Fibroblast of gingiva (primary cell): ENCODE results near the gene TRIM31.

Source experiments
- DNase-seq: peaks from one replicate; pipeline ENCODE4 v3.0.0-alpha.2; 2011; ENCODE audit warnings: low read depth

Gene TRIM31, protein sequence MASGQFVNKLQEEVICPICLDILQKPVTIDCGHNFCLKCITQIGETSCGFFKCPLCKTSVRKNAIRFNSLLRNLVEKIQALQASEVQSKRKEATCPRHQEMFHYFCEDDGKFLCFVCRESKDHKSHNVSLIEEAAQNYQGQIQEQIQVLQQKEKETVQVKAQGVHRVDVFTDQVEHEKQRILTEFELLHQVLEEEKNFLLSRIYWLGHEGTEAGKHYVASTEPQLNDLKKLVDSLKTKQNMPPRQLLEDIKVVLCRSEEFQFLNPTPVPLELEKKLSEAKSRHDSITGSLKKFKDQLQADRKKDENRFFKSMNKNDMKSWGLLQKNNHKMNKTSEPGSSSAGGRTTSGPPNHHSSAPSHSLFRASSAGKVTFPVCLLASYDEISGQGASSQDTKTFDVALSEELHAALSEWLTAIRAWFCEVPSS

GRCh38 chr6:30113003-30113759 lies at the start of gene TRIM31:
TRIM31 (minus strand) TSS chr6:30113090; CDS start chr6:30112805, 285 bp downstream.
- DNase-seq = no peak

GRCh38 chr6:30162265-30163089 lies 49.6 kb upstream of the TRIM31 start:
- DNase-seq = no peak

DNA sequence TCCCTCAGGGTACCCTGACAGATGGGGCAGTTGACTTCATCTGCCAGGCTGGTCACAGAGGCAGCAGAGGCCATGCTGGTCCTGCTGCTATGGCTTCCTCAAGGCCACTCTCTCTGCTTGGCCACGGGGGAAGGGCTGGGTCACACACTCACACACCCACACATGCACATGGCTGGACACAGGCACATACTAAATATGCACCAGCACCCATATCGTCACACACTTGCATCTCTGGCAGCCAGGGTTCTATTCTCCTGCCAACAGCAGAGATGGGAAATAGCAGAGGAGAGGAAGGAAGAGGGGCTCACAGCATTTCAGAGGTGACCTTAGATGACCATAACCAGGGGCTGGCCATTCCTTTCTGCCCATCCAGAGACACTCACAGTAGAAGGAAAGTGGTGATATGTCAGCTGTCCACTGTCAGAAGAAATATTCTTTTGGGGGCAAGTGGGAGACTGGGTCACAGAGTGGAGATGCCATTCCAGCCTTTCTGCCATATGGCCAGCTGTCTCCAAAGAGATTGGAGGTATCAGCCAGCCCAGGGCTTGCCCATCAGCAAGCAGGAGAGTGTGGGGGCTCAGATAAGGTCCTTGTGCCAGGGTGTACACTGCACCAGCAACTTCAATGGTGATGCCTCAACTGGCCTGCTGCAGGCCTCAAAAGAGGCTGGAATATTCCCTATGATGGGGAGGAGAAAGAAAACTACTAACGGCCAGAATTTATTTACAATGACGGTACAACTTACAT lies 48.1 kb upstream of the TRIM31 start, which contains the start of gene TRIM10:
TSS of gene TRIM10 (minus strand) at position 427 of the 747 bp plus-strand sequence. CDS start at position 74, 353 bp downstream.
- DNase-seq = no peak

DNA sequence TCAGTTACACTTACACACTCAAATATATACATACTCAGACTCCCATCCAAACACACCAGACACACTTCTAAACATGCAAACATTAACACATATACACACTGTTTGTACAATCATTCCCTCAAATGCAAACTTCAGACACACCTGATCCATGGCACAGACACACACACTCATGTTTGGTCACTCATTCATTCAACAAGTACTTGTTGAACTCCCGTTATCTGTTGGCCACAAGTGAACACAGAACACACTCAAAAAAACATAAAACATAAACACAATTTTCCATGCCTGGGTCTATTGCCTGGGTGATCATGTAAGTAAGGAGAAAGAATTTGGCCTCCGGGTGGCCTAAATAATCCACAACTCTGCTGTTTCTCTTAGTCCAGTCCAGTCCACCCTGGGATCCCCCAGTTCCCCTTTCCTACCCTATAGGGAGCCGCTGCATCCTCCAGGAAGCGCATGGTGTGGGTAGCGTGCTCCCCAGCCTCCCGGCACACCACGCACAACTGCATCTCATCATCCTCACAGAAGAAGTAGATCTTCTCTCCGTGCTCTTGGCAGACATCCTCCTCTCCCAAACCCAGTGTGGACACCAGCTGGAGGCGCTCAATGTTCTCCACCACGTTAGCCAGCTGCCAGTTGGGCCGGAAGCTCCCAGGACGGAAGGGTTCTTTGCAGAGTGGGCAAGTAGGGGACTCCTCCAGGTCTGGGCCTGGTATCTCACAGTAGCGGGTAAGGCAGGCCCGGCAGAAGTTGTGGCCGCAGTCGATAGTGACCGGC lies 47.3 kb upstream of the TRIM31 start:
- DNase-seq = no peak

DNA sequence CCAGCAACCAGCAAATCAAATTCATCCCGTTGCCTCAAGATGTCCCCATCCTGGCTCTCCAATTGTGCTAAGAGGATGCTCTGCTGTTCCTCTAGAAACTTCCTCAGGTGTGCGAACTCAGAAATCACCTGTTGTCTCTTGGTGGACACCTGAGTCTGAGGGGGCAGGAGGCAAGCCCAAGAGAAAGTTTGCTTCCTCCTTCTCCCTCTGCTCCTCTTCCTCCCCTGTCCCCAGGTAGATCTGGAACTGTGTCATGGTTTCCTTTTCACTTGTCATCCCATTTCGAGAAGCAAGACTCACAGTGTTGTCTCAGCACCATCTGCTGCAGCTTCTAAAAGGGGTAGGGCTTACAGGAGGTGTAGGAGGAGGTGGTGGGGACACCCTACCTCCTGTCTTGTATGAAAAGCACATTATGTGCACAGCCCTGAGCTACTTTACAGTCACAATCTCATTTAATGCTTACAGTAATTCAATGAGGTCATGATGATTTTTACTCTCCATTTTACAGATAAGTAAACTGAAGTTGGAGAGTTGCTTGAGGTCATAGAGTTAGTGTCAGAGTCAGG lies 45.7 kb upstream of the TRIM31 start:
- no peak for DNase-seq

GRCh38 chr6:30157999-30158398 lies 45.1 kb upstream of the TRIM31 start:
- DNase-seq = no peak

DNA sequence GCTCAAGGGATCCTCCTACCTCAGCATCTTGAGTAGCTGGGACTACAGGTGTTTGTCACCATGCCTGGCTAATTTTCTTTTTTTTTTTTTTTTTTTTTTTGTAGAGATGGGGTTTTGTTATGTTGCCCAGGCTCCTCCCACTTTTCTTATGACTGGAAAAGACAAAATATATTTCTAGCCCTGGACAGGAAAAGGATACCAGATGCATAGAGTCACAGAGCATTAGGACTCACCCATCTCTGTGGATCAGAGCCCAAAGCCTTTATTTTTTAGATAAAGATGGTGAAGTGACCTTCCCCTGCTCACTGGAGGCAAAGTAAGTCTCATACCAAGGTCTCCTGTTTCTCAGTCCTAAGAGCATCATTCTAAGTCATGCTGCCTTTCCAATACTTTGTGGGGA lies 44.7 kb upstream of the TRIM31 start:
- DNase-seq = no peak

DNA sequence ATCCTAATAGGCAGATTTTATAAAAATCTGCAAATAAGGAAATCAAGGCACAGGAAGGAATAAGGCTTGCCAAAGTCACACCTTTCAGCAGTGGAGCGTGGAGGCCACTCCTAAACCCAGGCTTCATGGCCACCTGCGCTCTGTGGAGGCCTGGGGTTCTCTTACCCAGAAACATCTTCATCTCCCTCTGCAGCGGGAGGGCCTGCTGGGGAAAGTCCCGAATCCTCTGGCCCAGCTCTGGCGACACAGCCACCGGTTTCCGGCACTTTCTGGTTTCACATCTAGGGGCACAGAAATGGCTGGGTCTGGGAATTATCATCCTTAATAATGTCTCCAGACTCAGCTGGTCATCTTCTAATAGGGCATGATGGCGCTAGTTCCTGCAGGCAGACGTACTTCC lies 43.9 kb upstream of the TRIM31 start:
- no peak for DNase-seq

DNA sequence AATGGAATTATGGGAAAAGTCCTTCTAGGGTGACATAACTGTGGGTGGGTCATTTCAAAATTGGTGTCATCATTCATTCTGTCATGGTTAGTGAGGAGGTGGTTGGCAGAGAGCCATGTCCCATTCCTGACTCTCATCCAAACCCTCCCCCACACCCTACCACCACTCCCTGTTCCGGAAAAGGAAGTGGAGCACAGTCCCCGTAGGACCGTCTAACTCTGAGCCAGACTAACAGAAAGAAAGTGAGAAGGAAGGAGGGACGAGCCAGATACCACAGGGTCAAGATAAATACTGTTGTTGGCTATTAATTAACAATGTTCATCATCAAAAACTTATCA lies 43.3 kb upstream of the TRIM31 start:
- no peak for DNase-seq

- DNase-seq = no peak
Measured at GRCh38 chr6:30155520-30156261, 42.8 kb upstream of the TRIM31 start.

DNA sequence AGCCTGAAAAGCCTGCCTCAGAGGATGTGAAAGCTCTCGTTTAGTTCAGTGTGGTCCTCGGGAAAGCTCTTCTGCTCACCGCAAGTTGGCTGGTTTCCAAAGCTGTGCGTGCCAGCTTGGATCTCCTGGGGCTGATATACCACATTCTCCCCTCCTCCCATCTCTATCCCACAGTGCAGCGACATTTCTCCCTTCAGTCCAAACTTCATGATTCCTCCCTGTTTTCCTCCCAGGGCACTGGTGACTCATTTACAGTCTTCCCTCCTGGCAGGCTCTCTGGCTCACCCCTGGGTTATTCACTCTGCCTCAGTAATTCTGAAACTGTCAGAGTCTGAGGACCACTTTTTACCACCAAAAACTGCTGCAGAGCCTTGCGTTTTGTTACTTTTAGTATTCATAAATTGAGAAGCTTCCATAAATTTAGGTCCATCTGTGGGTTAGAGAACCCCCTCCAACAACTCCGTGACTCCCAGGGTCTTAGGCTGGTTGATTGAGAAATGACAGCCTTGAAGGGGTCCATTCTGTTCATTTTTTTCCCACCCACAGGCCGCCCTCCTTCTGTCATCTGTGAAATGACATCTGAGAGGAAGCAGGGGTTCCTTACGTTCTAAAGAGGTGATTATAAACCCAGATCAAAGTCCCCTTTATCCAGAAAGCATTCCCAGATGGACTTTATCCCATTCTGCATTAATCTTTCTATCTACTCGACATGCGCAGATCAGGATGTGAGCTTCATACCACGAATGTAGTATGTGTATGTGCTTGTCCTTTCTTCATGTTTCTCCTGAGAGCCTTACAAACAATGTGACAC lies 42.0 kb upstream of the TRIM31 start:
- peak; percentile 10 for DNase-seq

- DNase-seq = no peak
Measured at GRCh38 chr6:30154061-30154460, 41.2 kb upstream of the TRIM31 start.

GRCh38 chr6:30152910-30153610 lies 40.2 kb upstream of the TRIM31 start:
- no peak for DNase-seq

GRCh38 chr6:30152016-30152673 lies 39.3 kb upstream of the TRIM31 start:
- no peak for DNase-seq

- no peak for DNase-seq
Measured at GRCh38 chr6:30151580-30151979, 38.7 kb upstream of the TRIM31 start.

GRCh38 chr6:30150671-30151395 lies 37.9 kb upstream of the TRIM31 start:
- no peak for DNase-seq
